Loucy (cell line): Measurements from ENCODE around the gene KLK4.

Experiments
- CTCF ChIP-seq: fragments of 200-600 bp; sonication (generic); conservative IDR thresholded peaks from 2 replicates; pipeline ENCODE4 v1.5.1; 2014; ENCODE audit warnings: mild to moderate bottlenecking, antibody characterized with exemption, low read length
- EZH2phosphoT487 ChIP-seq: fragments of 200-600 bp; IDR thresholded peaks from 2 replicates; pipeline ENCODE4 v1.6.1; 2018; ENCODE audit warnings: antibody characterized with exemption, mild to moderate bottlenecking, moderate library complexity, borderline replicate concordance

GRCh38 chr19:50921426-50922316 lies 10.5 kb upstream of the KLK4 start:
- TF ChIP-seq CTCF (no peak), EZH2phosphoT487 (no peak)
